ENCODE data around the gene BLOC1S6.

Gene BLOC1S6

GRCh38 chr15:45606413-45606812 lies 19.2 kb downstream of the BLOC1S6 start:
- H3K27me3 ChIP-seq (ENCODE audit: insufficient read depth, poor library complexity, severe bottlenecking): no peaks in the 10 kb centered on the region
- no peak for TF ChIP-seq SPI1 (IDR thresholded peaks at IDR 0.05; ENCODE audit: borderline replicate concordance, low read depth)
- no peak for TF ChIP-seq POLR2AphosphoS5 (IDR thresholded peaks at IDR 0.05; ENCODE audit: low read depth)
- TF ChIP-seq GABPA (IDR thresholded peaks at IDR 0.05; ENCODE audit: low read depth): no peak
- TF ChIP-seq, protein P1, sequence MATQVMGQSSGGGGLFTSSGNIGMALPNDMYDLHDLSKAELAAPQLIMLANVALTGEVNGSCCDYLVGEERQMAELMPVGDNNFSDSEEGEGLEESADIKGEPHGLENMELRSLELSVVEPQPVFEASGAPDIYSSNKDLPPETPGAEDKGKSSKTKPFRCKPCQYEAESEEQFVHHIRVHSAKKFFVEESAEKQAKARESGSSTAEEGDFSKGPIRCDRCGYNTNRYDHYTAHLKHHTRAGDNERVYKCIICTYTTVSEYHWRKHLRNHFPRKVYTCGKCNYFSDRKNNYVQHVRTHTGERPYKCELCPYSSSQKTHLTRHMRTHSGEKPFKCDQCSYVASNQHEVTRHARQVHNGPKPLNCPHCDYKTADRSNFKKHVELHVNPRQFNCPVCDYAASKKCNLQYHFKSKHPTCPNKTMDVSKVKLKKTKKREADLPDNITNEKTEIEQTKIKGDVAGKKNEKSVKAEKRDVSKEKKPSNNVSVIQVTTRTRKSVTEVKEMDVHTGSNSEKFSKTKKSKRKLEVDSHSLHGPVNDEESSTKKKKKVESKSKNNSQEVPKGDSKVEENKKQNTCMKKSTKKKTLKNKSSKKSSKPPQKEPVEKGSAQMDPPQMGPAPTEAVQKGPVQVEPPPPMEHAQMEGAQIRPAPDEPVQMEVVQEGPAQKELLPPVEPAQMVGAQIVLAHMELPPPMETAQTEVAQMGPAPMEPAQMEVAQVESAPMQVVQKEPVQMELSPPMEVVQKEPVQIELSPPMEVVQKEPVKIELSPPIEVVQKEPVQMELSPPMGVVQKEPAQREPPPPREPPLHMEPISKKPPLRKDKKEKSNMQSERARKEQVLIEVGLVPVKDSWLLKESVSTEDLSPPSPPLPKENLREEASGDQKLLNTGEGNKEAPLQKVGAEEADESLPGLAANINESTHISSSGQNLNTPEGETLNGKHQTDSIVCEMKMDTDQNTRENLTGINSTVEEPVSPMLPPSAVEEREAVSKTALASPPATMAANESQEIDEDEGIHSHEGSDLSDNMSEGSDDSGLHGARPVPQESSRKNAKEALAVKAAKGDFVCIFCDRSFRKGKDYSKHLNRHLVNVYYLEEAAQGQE (IDR thresholded peaks at IDR 0.05; ENCODE audit: insufficient replicate concordance, low read depth): no peak
- TF ChIP-seq, protein P2, sequence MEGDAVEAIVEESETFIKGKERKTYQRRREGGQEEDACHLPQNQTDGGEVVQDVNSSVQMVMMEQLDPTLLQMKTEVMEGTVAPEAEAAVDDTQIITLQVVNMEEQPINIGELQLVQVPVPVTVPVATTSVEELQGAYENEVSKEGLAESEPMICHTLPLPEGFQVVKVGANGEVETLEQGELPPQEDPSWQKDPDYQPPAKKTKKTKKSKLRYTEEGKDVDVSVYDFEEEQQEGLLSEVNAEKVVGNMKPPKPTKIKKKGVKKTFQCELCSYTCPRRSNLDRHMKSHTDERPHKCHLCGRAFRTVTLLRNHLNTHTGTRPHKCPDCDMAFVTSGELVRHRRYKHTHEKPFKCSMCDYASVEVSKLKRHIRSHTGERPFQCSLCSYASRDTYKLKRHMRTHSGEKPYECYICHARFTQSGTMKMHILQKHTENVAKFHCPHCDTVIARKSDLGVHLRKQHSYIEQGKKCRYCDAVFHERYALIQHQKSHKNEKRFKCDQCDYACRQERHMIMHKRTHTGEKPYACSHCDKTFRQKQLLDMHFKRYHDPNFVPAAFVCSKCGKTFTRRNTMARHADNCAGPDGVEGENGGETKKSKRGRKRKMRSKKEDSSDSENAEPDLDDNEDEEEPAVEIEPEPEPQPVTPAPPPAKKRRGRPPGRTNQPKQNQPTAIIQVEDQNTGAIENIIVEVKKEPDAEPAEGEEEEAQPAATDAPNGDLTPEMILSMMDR (IDR thresholded peaks at IDR 0.05; ENCODE audit: insufficient read depth, low read length): no peak
- DNase-seq (ENCODE audit: low read depth in 1 of 2, low spot score in 1 of 2): peak in 1 of 2 experiments; percentile 49
- H3K4me3 ChIP-seq (replicated peaks; ENCODE audit: insufficient read depth, low read length): no peak overlapping the region
- no peak overlapping the region for H3K27ac ChIP-seq (replicated peaks)

DNA sequence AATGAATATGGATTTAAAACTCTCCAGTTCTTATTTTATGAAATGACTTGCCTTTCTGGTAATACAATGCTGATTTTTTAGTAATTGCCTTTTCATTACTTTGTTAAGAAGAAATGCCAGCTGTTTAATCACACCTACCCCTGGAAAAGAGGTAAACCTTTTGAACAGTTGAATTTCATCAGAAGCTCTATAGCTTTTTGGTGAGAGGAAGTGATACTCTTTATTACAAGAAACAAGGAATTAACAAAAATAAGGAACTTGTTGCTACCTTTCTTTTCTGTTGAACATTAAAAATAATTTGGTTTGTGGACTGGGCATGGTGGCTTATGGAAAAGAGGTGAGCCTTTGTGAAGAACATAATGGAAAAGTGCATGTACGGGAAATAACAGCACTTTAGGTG lies 19.7 kb downstream of the BLOC1S6 start:
- no peak overlapping the region for H3K27ac ChIP-seq (replicated peaks)

DNA sequence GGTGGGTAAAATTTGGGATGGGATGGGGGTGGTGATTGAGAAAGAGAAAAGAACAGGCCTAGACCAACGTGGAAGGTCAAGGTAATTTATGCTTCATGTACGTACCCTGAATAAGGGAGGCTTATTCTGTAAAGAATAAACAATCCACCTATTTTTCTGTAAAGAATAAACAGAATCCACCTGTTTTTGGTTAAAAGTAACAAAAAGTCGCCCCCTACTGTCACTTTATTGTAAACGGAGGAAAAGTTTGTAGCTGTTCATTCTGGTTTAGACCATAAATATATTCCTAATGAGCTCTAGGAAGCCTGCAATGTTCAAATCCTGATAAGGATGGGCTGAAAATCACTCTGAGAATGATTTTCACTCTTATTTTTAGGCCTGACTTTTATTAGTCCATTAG lies 24.1 kb downstream of the BLOC1S6 start:
- no peaks in the 10 kb centered on the region for H3K27me3 ChIP-seq (ENCODE audit: insufficient read depth, poor library complexity, severe bottlenecking)
- no peak overlapping the region for H3K27ac ChIP-seq (replicated peaks)
- no peak for DNase-seq (ENCODE audit: low read depth in 1 of 2, low spot score in 1 of 2)
- TF ChIP-seq GABPA (IDR thresholded peaks at IDR 0.05; ENCODE audit: low read depth) (no peak), SPI1 (IDR thresholded peaks at IDR 0.05; ENCODE audit: borderline replicate concordance, low read depth) (no peak), POLR2AphosphoS5 (IDR thresholded peaks at IDR 0.05; ENCODE audit: low read depth) (no peak)
- TF ChIP-seq, protein P2 (IDR thresholded peaks at IDR 0.05; ENCODE audit: insufficient read depth, low read length): peak; percentile 32
- TF ChIP-seq, protein P1 (IDR thresholded peaks at IDR 0.05; ENCODE audit: insufficient replicate concordance, low read depth): no peak
- no peak overlapping the region for H3K4me3 ChIP-seq (replicated peaks; ENCODE audit: insufficient read depth, low read length)

More for the DNA sequence above, 19.7 kb downstream of the BLOC1S6 start:
- Histone ChIP-seq H3K27me3 (ENCODE audit: insufficient read depth, poor library complexity, severe bottlenecking) (no peaks in the 10 kb centered on the region), H3K4me3 (replicated peaks; ENCODE audit: insufficient read depth, low read length) (no peak overlapping the region)
- no peak for DNase-seq (ENCODE audit: low read depth in 1 of 2, low spot score in 1 of 2)
- TF ChIP-seq POLR2AphosphoS5 (IDR thresholded peaks at IDR 0.05; ENCODE audit: low read depth): no peak
- no peak for TF ChIP-seq GABPA (IDR thresholded peaks at IDR 0.05; ENCODE audit: low read depth)
- peak; percentile 67 for TF ChIP-seq SPI1 (IDR thresholded peaks at IDR 0.05; ENCODE audit: borderline replicate concordance, low read depth)

- Histone ChIP-seq H3K4me3 (replicated peaks; ENCODE audit: insufficient read depth, low read length) (no peak overlapping the region), H3K27ac (replicated peaks) (no peak overlapping the region), H3K27me3 (ENCODE audit: insufficient read depth, poor library complexity, severe bottlenecking) (no peaks in the 10 kb centered on the region)
- TF ChIP-seq, protein P2 (IDR thresholded peaks at IDR 0.05; ENCODE audit: insufficient read depth, low read length): no peak
- no peak for TF ChIP-seq POLR2AphosphoS5 (IDR thresholded peaks at IDR 0.05; ENCODE audit: low read depth)
- no peak for TF ChIP-seq GABPA (IDR thresholded peaks at IDR 0.05; ENCODE audit: low read depth)
- TF ChIP-seq, protein P1 (IDR thresholded peaks at IDR 0.05; ENCODE audit: insufficient replicate concordance, low read depth): no peak
- no peak for TF ChIP-seq SPI1 (IDR thresholded peaks at IDR 0.05; ENCODE audit: borderline replicate concordance, low read depth)
- DNase-seq (ENCODE audit: low read depth in 1 of 2, low spot score in 1 of 2): no peak
Measured at GRCh38 chr15:45612790-45613415, 25.7 kb downstream of the BLOC1S6 start.

All from HL-60 (cell line).